NB4 (cell line): ENCODE measurements around the gene DMRTC1.
"Not testable (repeated sequence)": the region's sequence is repeated elsewhere in the genome, so short reads cannot be mapped to it uniquely, and the experiment has no call there.

Experiments used
- POLR2A ChIP-seq: IDR thresholded peaks from 2 replicates; pipeline ENCODE4 v1.6.1; 2011; ENCODE audit warnings: mild to moderate bottlenecking; ENCODE audit not compliant: insufficient read length; ENCODE audit errors: extremely low read depth
- TF ChIP-seq, protein P1 (sequence below): IDR thresholded peaks from one replicate; pipeline ENCODE4 v1.5.1; 2012; ENCODE audit warnings: low read depth, low read length
- TF ChIP-seq, protein P2 (sequence below): IDR thresholded peaks from 2 replicates; pipeline ENCODE4 v1.6.1; 2011; ENCODE audit warnings: low read depth, low read length

DNA sequence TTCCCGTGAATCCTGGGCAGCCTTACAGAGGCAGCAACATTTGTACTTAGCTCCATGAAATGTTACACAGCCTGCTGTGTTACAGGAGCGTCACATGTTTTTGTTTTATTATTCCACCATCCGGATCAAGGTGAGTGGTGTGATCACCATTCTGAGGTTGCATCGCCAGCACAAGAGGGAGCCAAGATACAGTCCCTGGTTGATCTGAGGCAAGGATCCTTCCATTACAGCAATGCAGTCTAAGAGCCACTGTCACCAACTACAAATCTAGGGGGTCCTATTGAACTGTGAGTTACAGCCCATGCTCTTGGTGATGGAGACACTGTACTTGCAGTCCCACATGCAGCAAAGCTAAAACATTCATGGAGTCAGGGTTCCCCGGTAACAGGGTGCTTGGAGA lies 27.5 kb downstream of the DMRTC1 start:
- TF ChIP-seq, protein P1, sequence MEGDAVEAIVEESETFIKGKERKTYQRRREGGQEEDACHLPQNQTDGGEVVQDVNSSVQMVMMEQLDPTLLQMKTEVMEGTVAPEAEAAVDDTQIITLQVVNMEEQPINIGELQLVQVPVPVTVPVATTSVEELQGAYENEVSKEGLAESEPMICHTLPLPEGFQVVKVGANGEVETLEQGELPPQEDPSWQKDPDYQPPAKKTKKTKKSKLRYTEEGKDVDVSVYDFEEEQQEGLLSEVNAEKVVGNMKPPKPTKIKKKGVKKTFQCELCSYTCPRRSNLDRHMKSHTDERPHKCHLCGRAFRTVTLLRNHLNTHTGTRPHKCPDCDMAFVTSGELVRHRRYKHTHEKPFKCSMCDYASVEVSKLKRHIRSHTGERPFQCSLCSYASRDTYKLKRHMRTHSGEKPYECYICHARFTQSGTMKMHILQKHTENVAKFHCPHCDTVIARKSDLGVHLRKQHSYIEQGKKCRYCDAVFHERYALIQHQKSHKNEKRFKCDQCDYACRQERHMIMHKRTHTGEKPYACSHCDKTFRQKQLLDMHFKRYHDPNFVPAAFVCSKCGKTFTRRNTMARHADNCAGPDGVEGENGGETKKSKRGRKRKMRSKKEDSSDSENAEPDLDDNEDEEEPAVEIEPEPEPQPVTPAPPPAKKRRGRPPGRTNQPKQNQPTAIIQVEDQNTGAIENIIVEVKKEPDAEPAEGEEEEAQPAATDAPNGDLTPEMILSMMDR: not testable (repeated sequence)
- TF ChIP-seq, protein P2, sequence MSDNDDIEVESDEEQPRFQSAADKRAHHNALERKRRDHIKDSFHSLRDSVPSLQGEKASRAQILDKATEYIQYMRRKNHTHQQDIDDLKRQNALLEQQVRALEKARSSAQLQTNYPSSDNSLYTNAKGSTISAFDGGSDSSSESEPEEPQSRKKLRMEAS: not testable (repeated sequence)
- not testable (repeated sequence) for TF ChIP-seq POLR2A
